Activated CD8-positive, alpha-beta memory T cell treated with anti-CD3 and anti-CD28 coated beads, Interleukin-2, amount 10 ng/mL, durations not matched to agents 7 days and 5 days (primary cell): ENCODE measurements around the gene HABP4. TPM values are rescaled to one million over a fixed set of nuclear protein-coding genes. Genes with fewer than 3 reads are reported as not detected.

Experiments used
- ATAC-seq: fragments of 150-1000 bp; cut with Tn5 transposase; one replicate; pipeline ENCODE4 v1.10.0; 2021; ENCODE audit warnings: moderate library complexity
- CTCF ChIA-PET: fragments of 350-600 bp; sonication (Branson Sonifier 250); formaldehyde crosslinking; loops from one replicate; lab custom pipeline; 2021; ENCODE audit warnings: antibody characterized with exemption; lab: Charles Lee
- DNase-seq: peaks from one replicate; pipeline ENCODE4 v3.0.0-alpha.2; 2020
- H3K27ac Mint-ChIP-seq: one replicate; pipeline ENCODE4 v1.8.0; 2021; ENCODE audit warnings: mild to moderate bottlenecking, mixed read lengths
- H3K27me3 Mint-ChIP-seq: one replicate; pipeline ENCODE4 v1.8.0; 2021; ENCODE audit warnings: mixed read lengths
- H3K36me3 Mint-ChIP-seq: one replicate; pipeline ENCODE4 v1.8.0; 2021; ENCODE audit warnings: mild to moderate bottlenecking, mixed read lengths
- H3K4me1 Mint-ChIP-seq: one replicate; pipeline ENCODE4 v1.8.0; 2021; ENCODE audit warnings: mixed read lengths
- H3K4me3 Mint-ChIP-seq: one replicate; pipeline ENCODE4 v1.8.0; 2021; ENCODE audit warnings: mild to moderate bottlenecking, moderate library complexity, mixed read lengths
- H3K9me3 Mint-ChIP-seq: one replicate; pipeline ENCODE4 v1.8.0; 2022; ENCODE audit warnings: low read depth, mixed read lengths
- total RNA-seq, 2 experiments: library from RNA; stranded (reverse); gene quantifications; one replicate each; pipeline ENCODE4 v1.2.3, GENCODE V29; 2021

The HABP4 gene
- total RNA-seq, 2 experiments from 2014 or later: 7.7 to 11.6 TPM

DNA sequence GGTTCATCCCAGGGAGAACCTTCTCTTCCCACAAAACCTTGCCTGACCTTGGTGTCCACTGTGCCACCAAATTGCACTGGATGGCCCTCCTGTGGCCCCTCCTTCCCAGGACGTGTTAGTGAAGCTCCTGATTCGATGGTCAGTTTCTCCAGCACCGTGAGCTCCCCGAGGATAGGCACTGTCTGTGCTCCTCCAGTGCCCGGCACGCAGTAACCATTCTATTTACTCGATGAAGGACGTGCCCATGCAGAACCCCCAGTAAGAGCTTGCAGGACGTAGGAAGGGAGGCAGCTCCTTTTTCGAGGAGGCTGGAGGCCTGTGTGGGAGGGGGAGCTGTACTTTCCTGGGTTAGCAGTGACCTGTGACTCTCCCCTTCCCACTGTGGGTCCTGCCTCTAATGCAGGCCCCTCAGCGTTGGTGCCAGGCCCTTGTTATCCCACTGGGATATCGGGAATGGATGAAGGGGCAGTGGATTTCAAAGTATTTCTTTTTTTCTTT, 39.6 kb downstream of the HABP4 start:
- H3K4me1 Mint-ChIP-seq: peaks cover 9% of the 10 kb centered on the region
- CTCF ChIA-PET: interaction anchor here (0.6 kb wide), 2 partner anchors 14 to 35 kb away, joined by 3 read pairs; no protein-coding TSS in a partner anchor
- H3K36me3 Mint-ChIP-seq: peaks cover 12% of the 10 kb centered on the region
- H3K4me3 Mint-ChIP-seq: no peak overlapping the region
- no peaks in the 10 kb centered on the region for H3K27me3 Mint-ChIP-seq
- no peak for DNase-seq
- H3K27ac Mint-ChIP-seq: no peak overlapping the region
- no peaks in the 10 kb centered on the region for H3K9me3 Mint-ChIP-seq
- no peak for ATAC-seq

DNA sequence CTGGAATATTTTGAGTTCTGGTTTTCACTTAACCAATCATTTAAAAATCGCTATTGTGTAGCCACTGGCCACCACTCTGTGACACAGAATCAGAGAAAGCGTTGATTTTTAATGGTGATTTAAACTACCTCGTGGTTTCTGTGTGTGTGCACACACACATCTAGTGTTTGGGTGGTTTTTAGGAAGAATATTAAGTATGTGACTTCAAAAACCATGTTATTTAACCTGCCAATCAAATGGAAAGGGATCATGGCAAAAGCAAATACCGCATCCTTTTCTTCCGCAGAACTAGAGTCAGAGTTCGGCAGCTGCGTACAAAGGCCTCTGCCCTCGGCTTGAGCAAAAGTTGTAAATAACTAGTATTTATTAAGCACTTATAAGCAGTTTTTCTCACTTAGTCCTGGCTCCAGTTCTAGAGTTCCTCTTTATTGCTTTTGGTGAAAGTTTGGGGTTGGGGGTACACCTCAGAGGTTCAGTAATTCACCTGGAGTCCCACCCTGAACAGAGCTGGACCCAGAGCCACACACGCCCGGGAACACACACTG, 40.6 kb downstream of the HABP4 start:
- Mint-ChIP-seq H3K4me1 (peaks cover 4% of the 10 kb centered on the region), H3K4me3 (no peak overlapping the region), H3K9me3 (no peaks in the 10 kb centered on the region), H3K27ac (no peak overlapping the region), H3K27me3 (no peaks in the 10 kb centered on the region), H3K36me3 (peaks cover 6% of the 10 kb centered on the region)
- ATAC-seq: no peak
- CTCF ChIA-PET: interaction anchor here (0.6 kb wide), 1 partner anchor 15 kb away, joined by 3 read pairs; no protein-coding TSS in a partner anchor
- no peak for DNase-seq

DNA sequence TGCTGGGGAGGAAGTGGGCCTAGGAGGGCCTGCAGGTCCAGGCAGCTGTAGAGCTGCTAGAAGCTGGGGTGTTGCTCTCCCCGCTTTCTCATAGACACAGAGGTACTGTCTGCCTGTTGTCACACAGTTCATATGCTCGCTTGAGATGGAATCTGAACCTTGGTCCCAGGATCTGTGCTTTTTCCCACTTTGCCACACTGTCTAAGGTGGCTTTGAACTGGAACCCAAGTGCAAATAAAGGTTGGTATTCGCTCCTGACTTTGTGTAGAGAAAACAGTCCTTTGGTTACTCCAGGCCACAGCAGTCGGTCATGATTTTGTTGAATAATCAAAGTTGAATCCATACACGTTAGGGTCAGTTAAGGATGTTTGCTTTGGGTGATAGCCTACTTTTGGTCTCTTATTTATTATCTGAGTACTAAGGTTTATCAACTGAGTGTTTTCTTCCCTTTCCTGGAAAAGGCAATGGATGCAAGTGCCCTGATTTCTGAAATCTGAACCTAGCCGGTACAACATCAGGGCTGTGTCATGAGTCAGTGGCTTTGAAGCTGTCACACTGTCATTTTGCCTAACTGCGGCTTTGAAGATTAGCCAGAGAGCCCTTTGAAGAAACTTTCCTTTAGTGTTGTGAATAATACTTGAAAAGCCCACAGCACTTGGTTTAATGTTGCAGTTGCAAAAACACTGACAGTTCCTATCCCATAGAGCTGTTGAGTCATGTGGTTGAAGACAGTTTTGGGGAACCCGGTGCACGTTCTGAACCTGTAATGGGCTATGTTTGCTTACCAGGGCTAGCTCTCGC, 41.3 kb downstream of the HABP4 start:
- no peak overlapping the region for H3K27ac Mint-ChIP-seq
- H3K4me3 Mint-ChIP-seq: no peak overlapping the region
- ATAC-seq (peak; percentile 33), DNase-seq (no peak)
- peaks cover 2% of the 10 kb centered on the region for H3K4me1 Mint-ChIP-seq
- no peaks in the 10 kb centered on the region for H3K9me3 Mint-ChIP-seq
- peaks cover 4% of the 10 kb centered on the region for H3K36me3 Mint-ChIP-seq
- CTCF ChIA-PET: no interaction called here
- no peaks in the 10 kb centered on the region for H3K27me3 Mint-ChIP-seq

DNA sequence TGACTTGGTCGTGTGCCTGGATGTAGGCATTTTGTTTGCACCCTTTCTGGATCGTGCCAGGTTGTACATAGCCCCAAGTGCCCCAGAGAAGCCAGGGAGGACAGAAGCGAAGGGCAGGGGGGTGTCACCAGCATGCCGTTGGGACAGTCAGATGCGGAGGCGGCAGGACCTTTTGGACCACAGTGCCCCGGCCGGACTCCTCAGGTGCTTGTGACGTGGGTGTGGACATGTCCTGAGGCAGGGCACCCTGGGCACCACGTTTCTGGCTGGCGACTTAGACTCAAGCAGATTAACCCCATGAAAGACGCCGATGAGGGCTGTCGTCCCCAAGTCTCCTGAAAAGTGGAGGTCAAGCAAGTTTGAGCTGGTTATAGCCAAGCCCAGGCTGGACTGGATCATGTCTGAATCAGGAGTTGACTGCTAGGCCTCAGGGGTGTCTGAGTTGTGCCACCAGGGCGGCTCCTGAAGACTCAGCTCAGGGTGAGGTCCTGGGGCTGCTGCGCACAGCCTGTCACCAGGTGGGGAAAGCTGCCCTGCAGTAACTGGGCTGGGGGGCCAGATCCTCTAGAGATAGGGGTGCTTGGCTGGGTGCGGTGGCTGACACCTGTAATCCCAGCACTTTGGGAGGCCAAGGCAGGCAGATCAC, 42.0 kb downstream of the HABP4 start:
- no peak for ATAC-seq
- Mint-ChIP-seq H3K27ac (no peak overlapping the region), H3K4me3 (no peak overlapping the region), H3K36me3 (peaks cover 4% of the 10 kb centered on the region), H3K9me3 (no peaks in the 10 kb centered on the region), H3K4me1 (peaks cover 2% of the 10 kb centered on the region), H3K27me3 (no peaks in the 10 kb centered on the region)
- no peak for DNase-seq
- CTCF ChIA-PET: no interaction called here

DNA sequence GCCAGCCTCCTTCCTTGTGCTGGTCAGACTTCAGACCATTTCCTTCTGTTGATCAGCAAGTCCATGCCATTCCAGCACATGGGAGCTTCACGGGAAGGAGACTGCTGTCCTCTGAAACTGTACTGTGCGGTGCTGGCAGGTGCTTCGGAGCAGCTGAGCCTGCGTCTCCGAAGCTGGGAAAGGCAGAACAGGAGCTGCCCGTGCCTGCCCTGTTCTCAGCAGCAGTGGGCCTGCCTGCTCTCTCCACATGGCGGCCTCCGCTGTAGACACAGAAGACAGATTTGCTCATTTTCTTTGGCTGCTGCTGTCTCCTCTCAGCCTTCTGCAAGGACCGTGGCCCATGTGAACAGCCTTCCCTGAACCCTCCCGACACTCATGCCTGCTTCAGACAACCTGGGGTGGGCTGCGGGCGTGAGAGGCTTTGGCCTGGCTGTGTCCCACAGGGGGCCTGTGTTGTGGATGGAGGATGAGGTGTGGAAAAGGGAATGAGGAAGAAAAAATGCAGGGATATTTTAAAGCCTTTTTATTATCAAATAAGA, 43.1 kb downstream of the HABP4 start:
- DNase-seq (no peak), ATAC-seq (no peak)
- Mint-ChIP-seq H3K27ac (no peak overlapping the region), H3K4me1 (peaks cover 2% of the 10 kb centered on the region), H3K27me3 (no peaks in the 10 kb centered on the region), H3K4me3 (no peak overlapping the region), H3K9me3 (no peaks in the 10 kb centered on the region), H3K36me3 (peaks cover 4% of the 10 kb centered on the region)
- CTCF ChIA-PET: no interaction called here

DNA sequence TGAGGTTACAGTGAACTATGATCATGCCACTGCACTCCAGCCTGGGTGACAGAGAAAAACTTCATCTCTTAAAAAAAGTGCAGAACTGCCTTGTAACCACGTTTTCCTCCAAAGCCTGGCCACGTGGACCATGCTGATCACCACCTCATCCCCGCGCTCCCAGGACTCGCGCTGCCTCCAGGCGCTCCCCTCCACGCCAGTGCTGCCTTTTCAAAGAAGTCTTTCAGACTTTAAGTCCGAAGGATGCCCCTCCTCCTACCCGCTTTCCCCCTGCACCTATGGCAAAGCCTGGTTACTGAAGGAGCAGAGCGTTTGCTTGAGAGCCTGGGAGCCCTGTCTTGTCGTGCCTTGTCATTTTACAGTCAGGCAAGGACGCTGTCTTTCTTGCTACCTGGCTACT, 43.8 kb downstream of the HABP4 start:
- H3K36me3 Mint-ChIP-seq: peaks cover 2% of the 10 kb centered on the region
- no peak overlapping the region for H3K4me3 Mint-ChIP-seq
- peaks cover 2% of the 10 kb centered on the region for H3K4me1 Mint-ChIP-seq
- no peak overlapping the region for H3K27ac Mint-ChIP-seq
- DNase-seq: no peak
- H3K27me3 Mint-ChIP-seq: no peaks in the 10 kb centered on the region
- ATAC-seq: no peak
- H3K9me3 Mint-ChIP-seq: no peaks in the 10 kb centered on the region
- CTCF ChIA-PET: no interaction called here

DNA sequence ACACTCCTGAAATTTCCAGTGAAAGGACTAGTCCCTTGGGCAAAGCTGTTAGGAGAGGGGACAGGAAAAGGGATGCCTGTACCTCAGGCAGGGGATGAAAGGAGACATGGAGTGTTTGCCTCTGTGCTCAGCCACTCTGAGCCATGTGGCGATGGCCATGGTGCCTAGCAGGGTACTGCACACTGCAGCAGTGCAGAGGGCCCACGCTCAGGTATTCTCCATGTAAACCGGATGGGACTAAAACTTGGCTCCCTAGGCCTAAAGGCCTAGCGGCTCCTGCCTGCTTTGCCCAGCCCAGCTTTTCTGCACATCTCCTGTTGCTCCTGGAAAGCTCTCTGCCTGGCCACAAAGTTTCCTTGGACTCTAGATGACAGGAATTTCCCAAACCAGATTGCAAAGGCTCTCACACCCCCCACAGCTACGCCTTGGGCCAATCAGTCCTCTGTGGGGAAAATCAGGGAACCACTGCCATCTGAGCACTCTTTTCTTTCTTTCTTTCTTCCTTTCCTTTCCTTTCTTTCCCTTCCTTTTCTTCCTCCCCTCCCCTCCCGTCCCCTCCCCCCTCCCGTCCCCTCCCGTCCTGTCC, 44.3 kb downstream of the HABP4 start:
- H3K36me3 Mint-ChIP-seq: peaks cover 2% of the 10 kb centered on the region

DNA sequence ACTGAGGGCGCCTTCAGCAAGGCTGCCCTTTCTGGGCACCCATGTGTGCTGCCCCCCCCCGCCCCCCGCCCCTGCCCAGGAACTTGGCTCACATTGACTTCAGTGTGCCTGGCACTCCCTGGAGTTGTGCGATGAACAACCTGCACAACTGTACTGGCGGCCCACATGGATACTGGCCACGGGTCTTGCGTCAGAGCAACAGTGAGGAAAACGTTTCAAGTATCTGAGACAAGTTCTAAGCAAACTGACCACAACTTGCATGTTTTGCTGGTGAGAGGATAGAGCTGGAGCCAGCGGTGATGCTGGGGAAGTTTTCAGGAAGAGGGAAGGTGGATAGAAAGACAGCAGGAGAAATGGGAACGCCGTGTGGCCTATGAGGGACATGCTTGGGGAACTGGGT, 45.4 kb downstream of the HABP4 start:
- DNase-seq (no peak), ATAC-seq (no peak)
- CTCF ChIA-PET: no interaction called here
- H3K9me3 Mint-ChIP-seq: no peaks in the 10 kb centered on the region
- H3K27ac Mint-ChIP-seq: no peak overlapping the region
- no peaks in the 10 kb centered on the region for H3K27me3 Mint-ChIP-seq
- peaks cover 2% of the 10 kb centered on the region for H3K4me1 Mint-ChIP-seq
- H3K4me3 Mint-ChIP-seq: no peak overlapping the region
- H3K36me3 Mint-ChIP-seq: no peaks in the 10 kb centered on the region

More for the DNA sequence above, 44.3 kb downstream of the HABP4 start:
- DNase-seq (no peak), ATAC-seq (no peak)
- Mint-ChIP-seq H3K4me1 (peaks cover 2% of the 10 kb centered on the region), H3K9me3 (no peaks in the 10 kb centered on the region), H3K27me3 (no peaks in the 10 kb centered on the region), H3K27ac (no peak overlapping the region), H3K4me3 (no peak overlapping the region)
- CTCF ChIA-PET: no interaction called here

DNA sequence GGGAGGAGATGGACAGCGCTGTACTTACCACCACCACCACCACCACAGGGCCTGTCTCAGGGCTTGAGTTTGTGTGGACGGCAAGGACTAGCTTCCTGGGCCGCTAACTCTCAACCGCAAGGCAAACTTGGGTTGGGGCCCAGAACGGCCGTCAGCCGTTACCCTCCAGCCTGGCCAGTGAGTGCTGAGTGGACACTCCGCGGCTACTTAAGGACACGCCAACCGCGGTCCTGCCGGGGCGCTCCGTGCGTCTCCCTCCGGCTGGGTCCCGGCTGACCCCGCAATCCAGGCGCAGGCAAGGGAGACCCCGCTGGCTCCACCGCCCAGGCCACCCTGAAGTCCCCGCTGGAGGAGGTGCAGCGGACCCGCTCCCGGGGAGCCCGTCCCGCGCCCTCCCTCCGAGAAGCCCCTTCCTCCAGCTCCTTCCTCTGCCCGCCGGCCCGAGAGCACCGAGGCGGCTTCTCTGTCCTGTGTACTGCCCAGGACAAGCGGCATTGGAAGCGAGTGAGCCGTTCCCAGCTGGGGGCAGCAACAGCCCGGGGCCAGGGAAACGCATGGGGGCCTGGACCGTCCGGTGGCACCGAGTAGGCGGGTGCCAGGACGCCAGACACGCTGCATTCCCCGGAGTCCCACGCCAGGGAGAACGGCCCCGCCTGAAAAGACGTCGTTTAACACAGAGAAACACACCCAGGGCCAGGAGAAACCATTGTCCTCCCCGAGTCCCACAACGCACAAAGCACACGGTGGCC, 46.6 kb downstream of the HABP4 start:
- Mint-ChIP-seq H3K27me3 (no peaks in the 10 kb centered on the region), H3K9me3 (no peaks in the 10 kb centered on the region), H3K4me3 (no peak overlapping the region), H3K4me1 (peaks cover 2% of the 10 kb centered on the region), H3K27ac (no peak overlapping the region), H3K36me3 (no peaks in the 10 kb centered on the region)
- CTCF ChIA-PET: no interaction called here
- ATAC-seq (no peak), DNase-seq (no peak)

DNA sequence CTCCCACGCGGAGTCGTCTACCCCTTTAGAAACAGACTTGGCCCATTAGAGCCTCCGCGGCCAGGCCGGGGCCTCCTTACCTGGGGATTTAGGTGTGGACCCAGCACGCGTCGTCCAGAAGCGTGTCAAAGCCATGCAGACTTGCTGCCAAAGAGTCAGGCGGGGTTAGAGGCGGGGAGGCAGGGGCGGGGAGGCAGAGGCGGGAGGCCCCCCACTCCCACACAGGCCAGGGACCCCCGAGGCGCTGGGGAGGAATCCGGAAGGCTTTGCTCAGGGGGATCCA, 47.1 kb downstream of the HABP4 start:
- ATAC-seq: no peak
- Mint-ChIP-seq H3K27me3 (no peaks in the 10 kb centered on the region), H3K36me3 (no peaks in the 10 kb centered on the region), H3K4me1 (no peaks in the 10 kb centered on the region), H3K4me3 (no peak overlapping the region), H3K9me3 (no peaks in the 10 kb centered on the region), H3K27ac (no peak overlapping the region)
- DNase-seq: no peak
- CTCF ChIA-PET: no interaction called here

DNA sequence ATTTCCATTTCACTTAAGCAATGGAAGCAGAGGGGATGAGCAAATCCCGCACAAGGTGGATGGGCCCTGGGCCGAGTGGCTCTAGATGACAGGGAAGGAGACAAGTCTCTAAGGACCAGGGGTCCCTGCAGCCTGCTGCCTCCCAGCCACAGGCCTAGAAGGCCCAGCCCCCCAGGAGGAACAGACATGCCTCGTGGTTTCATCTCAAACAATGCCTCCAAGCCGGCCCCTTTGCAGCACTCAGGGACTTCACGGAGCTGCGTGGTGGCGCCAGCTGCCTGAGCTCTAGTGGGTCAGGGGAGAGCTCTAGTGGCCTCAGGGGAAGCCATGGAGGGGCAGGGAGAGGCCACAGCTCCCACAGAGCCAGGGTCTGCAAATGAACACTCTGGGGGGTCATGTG, 48.8 kb downstream of the HABP4 start:
- Mint-ChIP-seq H3K9me3 (no peaks in the 10 kb centered on the region), H3K4me3 (no peak overlapping the region), H3K27me3 (peaks cover 3% of the 10 kb centered on the region), H3K27ac (no peak overlapping the region), H3K4me1 (no peaks in the 10 kb centered on the region), H3K36me3 (no peaks in the 10 kb centered on the region)
- no peak for DNase-seq
- CTCF ChIA-PET: no interaction called here
- ATAC-seq: no peak

DNA sequence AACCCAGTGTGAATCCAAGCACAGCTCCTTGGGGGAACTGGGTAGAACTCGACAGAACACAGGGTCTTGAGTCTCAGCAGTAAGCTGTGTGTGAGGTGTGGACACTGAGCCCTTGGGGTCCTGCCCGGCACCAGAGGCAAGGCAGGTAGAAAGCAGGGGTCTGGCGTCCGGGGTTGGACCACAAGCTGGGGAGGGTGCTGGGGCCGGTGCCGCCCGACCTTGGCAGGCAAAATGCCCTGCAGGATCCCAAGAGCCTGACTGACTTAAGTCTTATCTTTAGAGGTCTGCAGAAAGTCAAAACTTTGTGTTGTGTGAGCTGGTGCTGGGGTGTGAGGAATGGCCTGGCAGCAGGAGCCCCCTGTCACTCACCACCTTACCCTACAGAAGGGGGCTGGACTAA, 49.3 kb downstream of the HABP4 start:
- Mint-ChIP-seq H3K4me1 (no peaks in the 10 kb centered on the region), H3K27me3 (peaks cover 3% of the 10 kb centered on the region), H3K4me3 (no peak overlapping the region), H3K27ac (no peak overlapping the region), H3K9me3 (no peaks in the 10 kb centered on the region), H3K36me3 (no peaks in the 10 kb centered on the region)
- DNase-seq: no peak
- CTCF ChIA-PET: no interaction called here
- no peak for ATAC-seq
